Measurements from ENCODE around the gene MOGAT3. TPM values are rescaled to one million over a fixed set of nuclear protein-coding genes. Genes with fewer than 3 reads are reported as not detected.

The MOGAT3 gene
- total and polyA plus RNA-seq, 4 donors = not detected

- Histone ChIP-seq H3K4me3 (no peak overlapping the region), H3K9ac (ENCODE audit: insufficient read depth in 1 of 2, low read length in 2 of 2) (no peak overlapping the region), H3K4me1 (ENCODE audit: control insufficient read depth in 5 of 5, insufficient read depth in 5 of 5, low read length in 5 of 5) (peaks cover 0 to 38% (median 7%) of the 10 kb centered on the region in 5 donors), H3K36me3 (ENCODE audit: control insufficient read depth in 4 of 4, insufficient read depth in 4 of 4, low read length in 4 of 4) (no peaks in the 10 kb centered on the region), H3K9me3 (ENCODE audit: control insufficient read depth in 4 of 4, insufficient read depth in 3 of 4, low read length in 3 of 4) (peaks cover 0 to 11% (median 0%) of the 10 kb centered on the region in 4 donors), H3K27me3 (ENCODE audit: control insufficient read depth in 3 of 3, insufficient read depth in 3 of 3, low read length in 2 of 3) (peaks cover 19 to 77% (median 67%) of the 10 kb centered on the region in 3 donors), H3K27ac (ENCODE audit: low read depth in 1 of 2, low read length in 1 of 2) (no peak overlapping the region)
- WGBS, 2 donors = 6 to 7% methylated on average over 12 of the region's 12 CpGs
- DNase-seq (no peak), ATAC-seq (ENCODE audit: insufficient read depth, low FRiP score) (no peak)
- TF ChIP-seq, protein P1, sequence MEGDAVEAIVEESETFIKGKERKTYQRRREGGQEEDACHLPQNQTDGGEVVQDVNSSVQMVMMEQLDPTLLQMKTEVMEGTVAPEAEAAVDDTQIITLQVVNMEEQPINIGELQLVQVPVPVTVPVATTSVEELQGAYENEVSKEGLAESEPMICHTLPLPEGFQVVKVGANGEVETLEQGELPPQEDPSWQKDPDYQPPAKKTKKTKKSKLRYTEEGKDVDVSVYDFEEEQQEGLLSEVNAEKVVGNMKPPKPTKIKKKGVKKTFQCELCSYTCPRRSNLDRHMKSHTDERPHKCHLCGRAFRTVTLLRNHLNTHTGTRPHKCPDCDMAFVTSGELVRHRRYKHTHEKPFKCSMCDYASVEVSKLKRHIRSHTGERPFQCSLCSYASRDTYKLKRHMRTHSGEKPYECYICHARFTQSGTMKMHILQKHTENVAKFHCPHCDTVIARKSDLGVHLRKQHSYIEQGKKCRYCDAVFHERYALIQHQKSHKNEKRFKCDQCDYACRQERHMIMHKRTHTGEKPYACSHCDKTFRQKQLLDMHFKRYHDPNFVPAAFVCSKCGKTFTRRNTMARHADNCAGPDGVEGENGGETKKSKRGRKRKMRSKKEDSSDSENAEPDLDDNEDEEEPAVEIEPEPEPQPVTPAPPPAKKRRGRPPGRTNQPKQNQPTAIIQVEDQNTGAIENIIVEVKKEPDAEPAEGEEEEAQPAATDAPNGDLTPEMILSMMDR (IDR thresholded peaks at IDR 0.05; ENCODE audit: control extremely low read depth, extremely low read depth) = no peak
Measured at GRCh38 chr7:101167645-101168411, 33.0 kb downstream of the MOGAT3 start.

- ATAC-seq (ENCODE audit: insufficient read depth, low FRiP score) = no peak
- peaks cover 0 to 8% (median 0%) of the 10 kb centered on the region in 4 donors for H3K9me3 ChIP-seq (ENCODE audit: control insufficient read depth in 4 of 4, insufficient read depth in 3 of 4, low read length in 3 of 4)
- H3K4me3 ChIP-seq = no peak overlapping the region
- no peak for DNase-seq
- H3K9ac ChIP-seq (ENCODE audit: insufficient read depth in 1 of 2, low read length in 2 of 2) = no peak overlapping the region
- H3K4me1 ChIP-seq (ENCODE audit: control insufficient read depth in 5 of 5, insufficient read depth in 5 of 5, low read length in 5 of 5) = peaks cover 0 to 39% (median 8%) of the 10 kb centered on the region in 5 donors
- H3K36me3 ChIP-seq (ENCODE audit: control insufficient read depth in 4 of 4, insufficient read depth in 4 of 4, low read length in 4 of 4) = no peaks in the 10 kb centered on the region
- no peak overlapping the region for H3K27ac ChIP-seq (ENCODE audit: low read depth in 1 of 2, low read length in 1 of 2)
- WGBS, 2 donors = 2 to 3% methylated on average over 14 to 19 of the region's 19 CpGs
- TF ChIP-seq, protein P1 (IDR thresholded peaks at IDR 0.05; ENCODE audit: control extremely low read depth, extremely low read depth) = no peak
- peaks cover 16 to 73% (median 64%) of the 10 kb centered on the region in 3 donors for H3K27me3 ChIP-seq (ENCODE audit: control insufficient read depth in 3 of 3, insufficient read depth in 3 of 3, low read length in 2 of 3)
Measured at GRCh38 chr7:101166909-101167644, 33.8 kb downstream of the MOGAT3 start.

GRCh38 chr7:101166648-101166908 lies 34.3 kb downstream of the MOGAT3 start:
- 1 to 4% methylated on average over 11 of the region's 11 CpGs for WGBS, 2 donors
- TF ChIP-seq, protein P1 (IDR thresholded peaks at IDR 0.05; ENCODE audit: control extremely low read depth, extremely low read depth) = no peak
- no peak overlapping the region for H3K4me3 ChIP-seq
- H3K9me3 ChIP-seq (ENCODE audit: control insufficient read depth in 4 of 4, insufficient read depth in 3 of 4, low read length in 3 of 4) = peaks cover 0 to 8% (median 0%) of the 10 kb centered on the region in 4 donors
- peaks cover 0 to 37% (median 9%) of the 10 kb centered on the region in 5 donors for H3K4me1 ChIP-seq (ENCODE audit: control insufficient read depth in 5 of 5, insufficient read depth in 5 of 5, low read length in 5 of 5)
- peaks cover 12 to 68% (median 61%) of the 10 kb centered on the region in 3 donors for H3K27me3 ChIP-seq (ENCODE audit: control insufficient read depth in 3 of 3, insufficient read depth in 3 of 3, low read length in 2 of 3)
- ATAC-seq (ENCODE audit: insufficient read depth, low FRiP score) (no peak), DNase-seq (no peak)
- no peak overlapping the region for H3K27ac ChIP-seq (ENCODE audit: low read depth in 1 of 2, low read length in 1 of 2)
- peaks cover 0 to 1% (median 0%) of the 10 kb centered on the region in 4 donors for H3K36me3 ChIP-seq (ENCODE audit: control insufficient read depth in 4 of 4, insufficient read depth in 4 of 4, low read length in 4 of 4)
- H3K9ac ChIP-seq (ENCODE audit: insufficient read depth in 1 of 2, low read length in 2 of 2) = no peak overlapping the region

Measured in lung (tissue), 12 donors.